AG08396 (cell line): Measurements from ENCODE around the gene TBL1Y.

ENCODE experiments used
- DNase-seq: peaks from one replicate; pipeline ENCODE4 v3.0.0; 2012; ENCODE audit warnings: low spot score, mixed read lengths

TBL1Y gene

DNA sequence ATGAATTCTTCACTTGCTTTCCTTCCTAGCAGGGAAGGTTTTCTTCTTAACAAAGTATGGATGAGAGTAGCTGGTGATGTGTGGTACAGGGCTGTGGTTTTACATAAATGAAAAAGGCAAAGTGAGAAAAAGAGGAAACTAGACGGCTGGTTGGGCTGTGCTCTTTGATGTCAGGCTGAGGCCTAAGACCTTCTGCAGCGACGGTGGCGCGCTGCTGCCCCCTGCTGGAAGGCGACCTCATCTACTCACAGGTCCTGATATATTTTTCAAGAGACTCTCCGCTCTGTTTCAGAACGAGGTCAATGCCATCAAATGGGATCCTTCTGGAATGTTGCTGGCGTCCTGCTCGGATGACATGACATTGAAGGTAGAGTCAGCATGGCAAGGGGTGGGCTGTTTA, 175.1 kb downstream of the TBL1Y start:
- DNase-seq: no peak

DNA sequence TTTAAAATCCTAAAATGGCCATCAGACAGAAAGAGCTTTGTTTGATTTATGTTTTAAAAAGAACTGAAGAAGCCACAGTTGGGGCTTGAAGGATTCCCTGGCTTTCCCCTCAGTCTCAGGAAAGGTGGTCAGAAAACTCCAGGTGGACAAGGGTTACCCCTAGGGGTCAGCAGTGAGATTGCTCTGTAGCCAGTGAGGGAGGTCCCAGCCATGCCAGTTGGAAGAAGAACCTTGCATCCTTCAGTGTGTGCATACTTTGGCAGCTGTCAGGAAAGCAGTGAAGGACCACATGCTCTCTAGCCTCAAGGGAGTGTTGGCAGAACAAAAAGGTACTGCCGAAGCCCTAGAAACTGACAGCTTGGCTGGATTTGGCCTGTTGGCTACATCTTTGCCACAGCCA, 182.3 kb downstream of the TBL1Y start:
- DNase-seq: no peak

DNA sequence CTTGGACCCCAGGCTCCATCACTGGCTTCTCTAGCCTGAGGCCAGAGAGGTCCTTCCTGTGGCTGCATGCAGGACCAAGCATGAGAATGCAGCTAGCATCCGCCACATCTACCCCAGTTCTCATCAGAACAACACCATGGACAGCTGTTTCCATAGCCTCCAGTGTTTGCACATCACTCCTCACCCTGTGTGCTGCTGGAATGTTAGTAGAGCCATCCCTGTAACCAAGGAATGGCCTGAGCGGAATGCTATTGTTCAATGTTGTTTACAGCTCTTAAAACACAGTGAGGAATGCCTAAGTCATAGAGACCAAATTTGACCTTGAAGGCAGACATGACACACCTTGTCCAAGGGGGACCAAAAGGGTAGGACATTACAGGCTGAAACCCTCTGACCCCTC, 183.9 kb downstream of the TBL1Y start:
- no peak for DNase-seq

DNA sequence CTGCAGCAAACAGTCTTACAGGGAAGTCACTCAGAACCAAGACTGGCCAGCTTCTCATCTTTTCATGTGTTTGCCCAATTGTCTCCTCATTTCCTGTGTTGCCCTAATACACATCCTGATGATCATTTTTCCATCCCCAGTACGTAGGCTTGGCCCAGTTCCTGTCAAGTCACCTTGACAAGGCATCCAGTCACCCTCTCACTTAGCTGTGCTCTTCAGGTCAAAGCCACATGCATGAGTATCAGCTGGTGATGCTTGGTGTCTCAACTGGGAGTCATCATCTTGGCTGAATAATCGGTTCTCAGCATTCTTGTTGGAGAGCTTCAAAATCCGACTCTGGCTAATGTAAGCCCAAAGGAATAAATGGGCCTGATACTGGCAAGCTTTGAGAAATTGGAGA, 186.5 kb downstream of the TBL1Y start:
- no peak for DNase-seq

DNA sequence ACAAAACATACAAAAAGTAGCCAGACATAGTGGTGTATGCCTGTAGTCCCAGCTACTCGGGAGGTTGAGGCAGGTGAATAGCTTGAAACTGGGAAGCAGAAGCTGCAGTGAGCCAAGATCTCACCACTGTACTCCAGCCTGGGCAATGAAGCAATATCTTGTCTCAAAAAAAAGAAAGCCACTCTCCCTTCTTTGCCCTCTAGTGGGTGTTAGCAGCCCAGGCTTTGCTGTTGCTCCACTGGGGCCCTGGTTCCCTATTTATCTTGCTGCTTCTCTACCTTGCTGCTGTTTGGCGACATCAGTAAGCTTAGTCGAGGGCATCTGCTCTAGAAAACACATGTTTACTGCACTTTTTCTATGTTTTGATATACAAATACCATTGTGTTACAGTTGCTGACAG, 189.2 kb downstream of the TBL1Y start:
- DNase-seq: no peak

DNA sequence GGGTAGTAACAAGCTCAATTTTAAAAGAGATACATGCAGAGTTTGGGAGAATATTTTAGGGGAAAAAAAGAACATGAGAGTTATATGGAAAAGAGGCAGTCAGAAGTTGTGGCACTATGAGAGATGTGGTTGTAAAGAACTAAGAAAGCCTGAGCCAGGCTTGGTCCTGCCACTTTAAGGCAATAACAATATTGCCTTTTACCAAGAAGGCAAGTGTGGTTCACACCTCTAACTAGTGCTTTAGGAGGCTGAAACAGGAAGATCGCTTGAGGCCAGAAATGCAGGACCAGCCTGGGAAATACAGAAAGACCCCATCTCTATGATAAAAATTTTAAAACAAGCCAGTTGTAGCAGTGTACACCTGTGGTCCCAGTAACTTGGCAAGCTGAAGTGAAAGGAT, 192.2 kb downstream of the TBL1Y start:
- no peak for DNase-seq

DNA sequence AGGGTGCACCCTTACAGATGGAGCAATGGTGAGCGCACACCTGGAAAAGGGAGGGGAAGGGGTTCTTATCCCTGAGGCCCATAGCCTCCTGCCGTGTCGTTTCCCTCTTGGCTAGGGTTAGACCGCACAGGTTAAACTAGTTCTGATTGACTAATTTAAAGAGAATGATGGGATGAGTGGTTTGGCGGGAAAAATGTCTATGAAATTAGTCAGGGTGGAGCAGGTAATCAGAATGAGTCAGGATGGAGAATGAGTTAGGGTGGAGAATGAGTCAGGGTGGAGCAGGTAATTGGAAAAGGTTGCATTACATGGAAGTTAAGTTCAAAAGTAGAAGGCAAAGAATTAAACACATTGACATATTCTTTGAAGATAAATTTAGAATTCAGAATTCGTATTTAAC, 196.7 kb downstream of the TBL1Y start:
- DNase-seq: no peak

DNA sequence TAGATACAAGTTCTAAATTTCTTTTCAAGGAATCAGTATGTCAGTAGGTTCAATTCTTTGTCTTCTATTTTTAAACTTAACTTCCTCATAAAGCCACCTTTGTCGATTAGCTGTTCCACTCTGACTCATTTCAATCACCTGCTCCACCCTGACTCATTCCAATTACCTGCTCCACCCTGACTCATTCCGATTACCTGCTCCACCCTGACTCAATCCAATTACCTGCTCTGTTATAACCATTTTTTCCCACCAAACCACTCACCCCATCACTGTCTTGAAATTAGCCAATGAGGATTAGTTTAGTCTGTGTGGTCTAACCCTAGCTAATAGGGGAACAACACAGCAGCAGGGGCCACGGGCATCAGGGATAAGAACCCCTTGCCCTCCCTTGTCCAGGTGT, 199.6 kb downstream of the TBL1Y start:
- no peak for DNase-seq

DNA sequence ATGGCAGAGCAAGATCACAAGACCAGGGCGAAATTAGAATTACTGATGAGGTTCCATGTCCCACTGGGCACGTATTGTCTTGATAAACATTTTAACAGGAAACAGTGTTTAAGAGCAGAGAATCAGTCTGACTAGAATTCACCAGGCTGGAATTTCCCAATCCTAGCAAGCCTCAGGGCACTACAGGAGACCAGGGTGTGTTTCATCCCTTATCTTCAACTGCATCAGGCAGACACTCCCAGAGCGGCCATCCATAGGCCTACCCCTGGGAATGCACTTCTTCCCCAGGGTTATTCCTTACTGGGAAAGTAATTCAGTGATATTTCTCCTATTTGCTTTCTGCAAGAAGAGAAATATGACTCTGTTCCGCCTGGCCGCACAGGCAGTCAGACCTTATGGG, 205.4 kb downstream of the TBL1Y start:
- no peak for DNase-seq

DNA sequence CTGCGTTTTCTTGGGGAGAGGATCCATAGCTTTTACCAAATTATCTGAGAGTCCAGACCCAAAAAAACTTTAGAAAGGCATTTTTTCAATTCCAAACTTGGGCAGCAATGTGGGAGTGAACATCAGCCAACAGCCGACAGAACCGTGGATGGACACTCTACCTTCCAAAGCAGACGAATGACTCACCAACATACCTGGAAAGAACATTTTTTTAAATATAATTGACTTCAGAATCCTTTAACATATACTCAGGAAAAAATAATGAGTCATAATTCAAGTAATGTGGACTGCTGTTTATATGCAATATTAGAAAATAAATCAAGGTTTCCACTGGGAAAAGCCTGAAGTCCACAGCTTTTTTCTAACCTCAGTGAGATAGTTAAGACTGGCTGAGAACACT, 211.7 kb downstream of the TBL1Y start:
- DNase-seq: no peak

DNA sequence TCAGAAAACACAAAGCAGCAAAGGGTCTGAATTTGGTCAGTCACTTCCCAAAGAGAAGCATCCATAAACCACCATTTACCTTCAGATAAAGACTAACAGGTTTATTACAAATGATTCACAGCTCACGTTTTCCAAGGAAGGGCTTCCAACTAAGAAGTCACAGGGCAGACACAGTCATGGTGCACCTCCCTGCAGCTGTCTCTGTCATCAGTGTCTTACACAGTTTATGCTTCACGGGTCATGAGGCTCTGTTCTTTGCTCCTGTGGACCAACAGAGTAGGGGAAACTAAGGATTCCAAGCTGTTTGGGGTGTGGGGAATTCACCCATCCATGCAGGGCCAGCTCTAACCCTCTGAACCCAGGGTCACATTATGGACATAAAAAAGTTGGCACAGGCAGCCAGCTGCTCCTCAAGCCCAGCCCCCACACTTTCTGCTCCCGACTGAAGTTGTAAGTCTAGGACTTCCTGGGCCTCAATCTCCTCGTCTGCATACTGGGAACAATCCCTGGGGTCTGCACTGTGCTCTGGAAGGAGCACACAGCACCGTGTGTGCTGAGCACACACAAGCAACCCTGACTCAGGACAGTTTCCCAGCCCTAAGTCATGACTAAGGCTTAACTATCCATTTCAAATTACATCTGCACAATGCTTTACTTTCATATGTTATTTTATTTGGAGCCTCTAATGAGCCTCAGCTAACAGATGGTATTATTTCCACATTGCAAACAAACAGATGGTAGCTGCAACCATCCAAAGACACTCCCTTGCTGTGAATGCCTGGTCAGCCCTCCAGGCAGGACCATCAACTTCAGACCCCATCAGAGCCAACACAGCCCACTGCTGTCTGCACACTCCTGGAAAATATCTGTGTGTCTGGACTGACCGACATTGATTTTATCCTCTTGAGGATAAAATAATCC, 214.9 kb downstream of the TBL1Y start:
- no peak for DNase-seq

DNA sequence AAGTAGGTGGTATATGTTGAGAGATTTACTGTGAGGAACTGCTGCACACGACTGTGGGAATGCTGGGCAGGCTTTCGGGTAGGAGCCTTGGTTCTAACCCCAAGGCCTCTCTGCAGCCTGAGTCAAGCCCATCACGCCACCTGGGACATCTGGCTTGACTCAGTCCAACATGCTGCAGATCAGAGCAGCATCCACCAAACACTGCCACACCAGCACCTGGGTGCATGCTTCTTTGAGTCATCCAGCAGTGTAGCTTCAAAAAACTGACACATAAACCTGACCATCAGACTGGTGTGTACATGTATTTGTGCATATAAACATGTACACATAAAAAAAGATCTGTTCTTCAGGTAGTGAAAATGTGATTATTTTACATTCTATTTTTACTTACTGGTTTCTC, 217.7 kb downstream of the TBL1Y start:
- DNase-seq: no peak
